22Rv1 (cell line): ENCODE measurements around the gene WWOX.

Source experiments
- ZFX ChIP-seq: fragments of 450-650 bp; IDR thresholded peaks from 2 replicates; pipeline ENCODE4 v1.6.1; 2017; ENCODE audit warnings: antibody characterized with exemption, borderline replicate concordance
- TF ChIP-seq, protein P1 (sequence below): fragments of 450-650 bp; IDR thresholded peaks from 2 replicates; pipeline ENCODE4 v1.5.1; 2017; ENCODE audit warnings: mild to moderate bottlenecking

DNA sequence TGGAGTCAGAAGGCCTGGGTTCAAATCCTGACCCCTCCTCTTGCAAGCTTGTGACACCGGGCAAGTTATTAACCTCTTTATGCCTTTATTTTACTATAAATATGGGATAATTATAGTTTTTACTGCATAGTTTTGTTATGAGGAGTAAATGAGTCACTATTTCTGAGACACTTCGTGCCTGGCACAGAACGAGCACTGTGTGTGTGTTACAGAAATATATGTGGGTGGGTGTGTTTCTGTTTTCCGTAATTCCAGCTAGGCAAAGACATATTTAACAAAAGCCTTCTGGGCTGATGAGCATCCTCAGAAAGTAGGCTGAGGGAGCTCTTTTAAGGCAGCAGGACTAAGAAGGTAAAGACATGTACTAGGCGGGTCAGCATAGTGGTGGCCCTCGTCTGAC is 1083.2 kb downstream of the WWOX start:
- TF ChIP-seq, protein P1, sequence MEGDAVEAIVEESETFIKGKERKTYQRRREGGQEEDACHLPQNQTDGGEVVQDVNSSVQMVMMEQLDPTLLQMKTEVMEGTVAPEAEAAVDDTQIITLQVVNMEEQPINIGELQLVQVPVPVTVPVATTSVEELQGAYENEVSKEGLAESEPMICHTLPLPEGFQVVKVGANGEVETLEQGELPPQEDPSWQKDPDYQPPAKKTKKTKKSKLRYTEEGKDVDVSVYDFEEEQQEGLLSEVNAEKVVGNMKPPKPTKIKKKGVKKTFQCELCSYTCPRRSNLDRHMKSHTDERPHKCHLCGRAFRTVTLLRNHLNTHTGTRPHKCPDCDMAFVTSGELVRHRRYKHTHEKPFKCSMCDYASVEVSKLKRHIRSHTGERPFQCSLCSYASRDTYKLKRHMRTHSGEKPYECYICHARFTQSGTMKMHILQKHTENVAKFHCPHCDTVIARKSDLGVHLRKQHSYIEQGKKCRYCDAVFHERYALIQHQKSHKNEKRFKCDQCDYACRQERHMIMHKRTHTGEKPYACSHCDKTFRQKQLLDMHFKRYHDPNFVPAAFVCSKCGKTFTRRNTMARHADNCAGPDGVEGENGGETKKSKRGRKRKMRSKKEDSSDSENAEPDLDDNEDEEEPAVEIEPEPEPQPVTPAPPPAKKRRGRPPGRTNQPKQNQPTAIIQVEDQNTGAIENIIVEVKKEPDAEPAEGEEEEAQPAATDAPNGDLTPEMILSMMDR = no peak
- no peak for TF ChIP-seq ZFX
